Myocyte (in vitro differentiated cells): ENCODE data around the gene VCAN. TPM values are rescaled to one million over a fixed set of nuclear protein-coding genes. Genes with fewer than 3 reads are reported as not detected.
A peak's percentile ranks its signal among the peaks of the same experiment; 100 is the strongest.

Experiments used
- DNase-seq: peaks from one replicate; pipeline ENCODE4 v3.0.0-alpha.2; 2012; ENCODE audit warnings: low read depth
- total RNA-seq: library from RNA; depleted of rRNA; stranded (reverse); fragments of >200 nt; gene quantifications from 2 replicates; pipeline ENCODE4 v1.2.3, GENCODE V29; 2014

Gene VCAN
- total RNA-seq, 1 donor from 2014 or later, result 137 TPM

GRCh38 chr5:83528439-83528769 lies 56.9 kb downstream of the VCAN start:
- no peak for DNase-seq

- no peak for DNase-seq
Observed at GRCh38 chr5:83530193-83530592, 58.6 kb downstream of the VCAN start.

GRCh38 chr5:83531661-83532060 lies 60.1 kb downstream of the VCAN start:
- no peak for DNase-seq

GRCh38 chr5:83538786-83539462 lies 67.4 kb downstream of the VCAN start:
- no peak for DNase-seq

GRCh38 chr5:83539463-83539790 lies 67.9 kb downstream of the VCAN start:
- no peak for DNase-seq

GRCh38 chr5:83540105-83540504 lies 68.6 kb downstream of the VCAN start:
- DNase-seq, result no peak

GRCh38 chr5:83540783-83541182 lies 69.2 kb downstream of the VCAN start:
- DNase-seq, result no peak

- DNase-seq, result no peak
Observed at GRCh38 chr5:83542839-83543238, 71.3 kb downstream of the VCAN start.

- DNase-seq, result no peak
Observed at GRCh38 chr5:83543898-83544297, 72.4 kb downstream of the VCAN start.

- DNase-seq, result no peak
Observed at GRCh38 chr5:83547161-83547560, 75.6 kb downstream of the VCAN start.

- no peak for DNase-seq
Observed at GRCh38 chr5:83547889-83548288, 76.3 kb downstream of the VCAN start.

- no peak for DNase-seq
Observed at GRCh38 chr5:83548581-83548980, 77.0 kb downstream of the VCAN start.

- DNase-seq, result no peak
Observed at GRCh38 chr5:83549076-83549475, 77.5 kb downstream of the VCAN start.

- peak; percentile 40 for DNase-seq
Observed at GRCh38 chr5:83549674-83550073, 78.1 kb downstream of the VCAN start.

- DNase-seq, result peak; percentile 58
Observed at GRCh38 chr5:83551821-83552220, 80.3 kb downstream of the VCAN start.

- no peak for DNase-seq
Observed at GRCh38 chr5:83552275-83552674, 80.7 kb downstream of the VCAN start.

- peak; percentile 22 for DNase-seq
Observed at GRCh38 chr5:83553000-83553486, 81.5 kb downstream of the VCAN start.

GRCh38 chr5:83554133-83554532 lies 82.6 kb downstream of the VCAN start:
- no peak for DNase-seq

GRCh38 chr5:83554686-83555085 lies 83.1 kb downstream of the VCAN start:
- no peak for DNase-seq

GRCh38 chr5:83555263-83555662 lies 83.7 kb downstream of the VCAN start:
- no peak for DNase-seq

- DNase-seq, result no peak
Observed at GRCh38 chr5:83556190-83556589, 84.6 kb downstream of the VCAN start.

- DNase-seq, result no peak
Observed at GRCh38 chr5:83559118-83559785, 87.7 kb downstream of the VCAN start.

GRCh38 chr5:83562071-83562606 lies 90.6 kb downstream of the VCAN start:
- no peak for DNase-seq
